Stimulated activated memory B cell treated with anti-CD40 and anti-IgM and Interleukin-4, amounts not matched to agents 10 μg/mL and 1 μg/mL and 100 μg/mL, for 72 hours (primary cell): ENCODE results near the gene COPB2.

Experiments
- ATAC-seq: fragments of 150-1000 bp; cut with Tn5 transposase; 2 replicates; pipeline ENCODE4 v1.10.0; 2021
- H3K27ac Mint-ChIP-seq: one replicate; pipeline ENCODE4 v1.8.0; 2022; ENCODE audit warnings: mild to moderate bottlenecking, mixed read lengths
- H3K27me3 Mint-ChIP-seq: one replicate; pipeline ENCODE4 v1.8.0; 2022; ENCODE audit warnings: mixed read lengths
- H3K36me3 Mint-ChIP-seq: one replicate; pipeline ENCODE4 v1.8.0; 2022; ENCODE audit warnings: mixed read lengths
- H3K4me1 Mint-ChIP-seq: one replicate; pipeline ENCODE4 v1.8.0; 2022; ENCODE audit warnings: mixed read lengths
- H3K4me3 Mint-ChIP-seq: one replicate; pipeline ENCODE4 v1.8.0; 2022; ENCODE audit warnings: mild to moderate bottlenecking, moderate library complexity, mixed read lengths
- H3K9me3 Mint-ChIP-seq: one replicate; pipeline ENCODE4 v1.8.0; 2022; ENCODE audit warnings: mixed read lengths

Gene COPB2

GRCh38 chr3:139309880-139310279 is 79.6 kb downstream of the COPB2 start:
- Mint-ChIP-seq H3K4me1 (no peaks in the 10 kb centered on the region), H3K27me3 (peaks cover 4% of the 10 kb centered on the region), H3K9me3 (no peaks in the 10 kb centered on the region), H3K27ac (no peak overlapping the region), H3K36me3 (no peaks in the 10 kb centered on the region), H3K4me3 (no peak overlapping the region)
- no peak for ATAC-seq

GRCh38 chr3:139309061-139309591 is 80.3 kb downstream of the COPB2 start:
- H3K9me3 Mint-ChIP-seq = no peaks in the 10 kb centered on the region

GRCh38 chr3:139308560-139308959 is 80.9 kb downstream of the COPB2 start:
- H3K27ac Mint-ChIP-seq = no peak overlapping the region
- no peaks in the 10 kb centered on the region for H3K4me1 Mint-ChIP-seq
- H3K27me3 Mint-ChIP-seq = no peaks in the 10 kb centered on the region
- ATAC-seq = no peak
- no peak overlapping the region for H3K4me3 Mint-ChIP-seq
- H3K36me3 Mint-ChIP-seq = no peaks in the 10 kb centered on the region
- no peaks in the 10 kb centered on the region for H3K9me3 Mint-ChIP-seq

More at GRCh38 chr3:139309061-139309591, 80.3 kb downstream of the COPB2 start:
- ATAC-seq = no peak
- Mint-ChIP-seq H3K27me3 (no peaks in the 10 kb centered on the region), H3K36me3 (no peaks in the 10 kb centered on the region), H3K4me1 (no peaks in the 10 kb centered on the region), H3K27ac (no peak overlapping the region), H3K4me3 (no peak overlapping the region)

GRCh38 chr3:139307601-139308555 is 81.6 kb downstream of the COPB2 start:
- H3K36me3 Mint-ChIP-seq = no peaks in the 10 kb centered on the region
- no peak for ATAC-seq
- no peak overlapping the region for H3K27ac Mint-ChIP-seq
- peaks cover 1% of the 10 kb centered on the region for H3K27me3 Mint-ChIP-seq
- no peak overlapping the region for H3K4me3 Mint-ChIP-seq
- H3K9me3 Mint-ChIP-seq = no peaks in the 10 kb centered on the region
- H3K4me1 Mint-ChIP-seq = no peaks in the 10 kb centered on the region
